Type B pancreatic cell (in vitro differentiated cells): ENCODE measurements around the gene ARL6IP5. TPM values are rescaled to one million over a fixed set of nuclear protein-coding genes. Genes with fewer than 3 reads are reported as not detected.

Experiments used
- DNase-seq: peaks from one replicate; pipeline ENCODE4 v3.0.0; 2021; ENCODE audit warnings: mixed read lengths; ENCODE audit not compliant: unreplicated experiment; ENCODE audit errors: extremely low spot score
- H3K27ac Mint-ChIP-seq: 2 replicates; pipeline ENCODE4 v1.8.0; 2021; ENCODE audit warnings: mild to moderate bottlenecking, mixed read lengths
- H3K27me3 Mint-ChIP-seq: 2 replicates; pipeline ENCODE4 v1.8.0; 2021; ENCODE audit warnings: mixed read lengths
- H3K36me3 Mint-ChIP-seq: 2 replicates; pipeline ENCODE4 v1.8.0; 2021; ENCODE audit warnings: mixed read lengths
- H3K4me1 Mint-ChIP-seq: one replicate; pipeline ENCODE4 v1.8.0; 2021; ENCODE audit warnings: mixed read lengths; ENCODE audit not compliant: unreplicated experiment
- H3K4me3 Mint-ChIP-seq: 2 replicates; pipeline ENCODE4 v1.8.0; 2021; ENCODE audit warnings: mild to moderate bottlenecking, mixed read lengths
- H3K9me3 Mint-ChIP-seq: 2 replicates; pipeline ENCODE4 v1.8.0; 2021; ENCODE audit warnings: mixed read lengths
- CTCF ChIP-seq: fragments of 200-600 bp; sonication (generic); conservative IDR thresholded peaks from 2 replicates; pipeline ENCODE4 v1.5.0; 2021; ENCODE audit warnings: antibody characterized with exemption, mild to moderate bottlenecking
- total RNA-seq: library from RNA; stranded (reverse); gene quantifications from 2 replicates; pipeline ENCODE4 v1.2.1, GENCODE V29; 2021; ENCODE audit warnings: low replicate concordance

Gene ARL6IP5
- total RNA-seq, 1 donor from 2014 or later: 49.2 TPM

- Mint-ChIP-seq H3K4me1 (no peaks in the 10 kb centered on the region), H3K27me3 (no peaks in the 10 kb centered on the region), H3K36me3 (no peaks in the 10 kb centered on the region), H3K9me3 (no peaks in the 10 kb centered on the region), H3K4me3 (no peak overlapping the region), H3K27ac (no peak overlapping the region)
- TF ChIP-seq CTCF: no peak
- DNase-seq: no peak
Measured at GRCh38 chr3:69113536-69113935, 28.8 kb downstream of the ARL6IP5 start.

GRCh38 chr3:69115731-69116130, 31.0 kb downstream of the ARL6IP5 start:
- H3K4me1 Mint-ChIP-seq: no peaks in the 10 kb centered on the region
- no peaks in the 10 kb centered on the region for H3K27me3 Mint-ChIP-seq
- H3K9me3 Mint-ChIP-seq: no peaks in the 10 kb centered on the region
- H3K36me3 Mint-ChIP-seq: no peaks in the 10 kb centered on the region
- no peak for DNase-seq
- H3K4me3 Mint-ChIP-seq: no peak overlapping the region
- H3K27ac Mint-ChIP-seq: no peak overlapping the region
- TF ChIP-seq CTCF: no peak

GRCh38 chr3:69116162-69116561, 31.4 kb downstream of the ARL6IP5 start:
- H3K4me1 Mint-ChIP-seq: no peaks in the 10 kb centered on the region
- no peaks in the 10 kb centered on the region for H3K9me3 Mint-ChIP-seq
- H3K4me3 Mint-ChIP-seq: no peak overlapping the region
- no peak overlapping the region for H3K27ac Mint-ChIP-seq
- H3K36me3 Mint-ChIP-seq: no peaks in the 10 kb centered on the region
- no peak for DNase-seq
- H3K27me3 Mint-ChIP-seq: no peaks in the 10 kb centered on the region
- no peak for TF ChIP-seq CTCF

GRCh38 chr3:69116897-69117296, 32.2 kb downstream of the ARL6IP5 start:
- H3K4me1 Mint-ChIP-seq: peaks cover 5% of the 10 kb centered on the region
- no peak for DNase-seq
- H3K9me3 Mint-ChIP-seq: no peaks in the 10 kb centered on the region
- no peaks in the 10 kb centered on the region for H3K36me3 Mint-ChIP-seq
- peak overlapping the region; percentile 18 for H3K4me3 Mint-ChIP-seq
- no peak overlapping the region for H3K27ac Mint-ChIP-seq
- H3K27me3 Mint-ChIP-seq: no peaks in the 10 kb centered on the region
- no peak for TF ChIP-seq CTCF

GRCh38 chr3:69118555-69118954, 33.8 kb downstream of the ARL6IP5 start:
- TF ChIP-seq CTCF: no peak
- no peak overlapping the region for H3K4me3 Mint-ChIP-seq
- H3K27me3 Mint-ChIP-seq: no peaks in the 10 kb centered on the region
- H3K27ac Mint-ChIP-seq: no peak overlapping the region
- H3K4me1 Mint-ChIP-seq: peaks cover 7% of the 10 kb centered on the region
- DNase-seq: no peak
- H3K9me3 Mint-ChIP-seq: no peaks in the 10 kb centered on the region
- H3K36me3 Mint-ChIP-seq: no peaks in the 10 kb centered on the region

- no peaks in the 10 kb centered on the region for H3K36me3 Mint-ChIP-seq
- H3K27me3 Mint-ChIP-seq: no peaks in the 10 kb centered on the region
- H3K4me1 Mint-ChIP-seq: peaks cover 7% of the 10 kb centered on the region
- H3K9me3 Mint-ChIP-seq: no peaks in the 10 kb centered on the region
- DNase-seq: no peak
- H3K27ac Mint-ChIP-seq: no peak overlapping the region
- H3K4me3 Mint-ChIP-seq: no peak overlapping the region
- no peak for TF ChIP-seq CTCF
Measured at GRCh38 chr3:69119138-69119537, 34.4 kb downstream of the ARL6IP5 start.
